PC-9 (cell line): Measurements from ENCODE around the gene SIX4. TPM values are rescaled to one million over a fixed set of nuclear protein-coding genes. Genes with fewer than 3 reads are reported as not detected.

Experiments used
- BruUV-seq: library from RNA; stranded (reverse); fragments of 400-500 nt; replicated peaks from 2 replicates; lab custom pipeline; 2021; lab: Mats Ljungman, UMichigan
- CTCF ChIA-PET: fragments of 300-600 bp; sonication (Branson Sonifier 250); formaldehyde crosslinking; loops from one replicate; lab custom pipeline; 2022; ENCODE audit warnings: antibody characterized with exemption; lab: Charles Lee
- POLR2A ChIA-PET: fragments of 300-600 bp; sonication (Branson Sonifier 250); formaldehyde crosslinking; loops from one replicate; lab custom pipeline; 2022; ENCODE audit warnings: antibody characterized with exemption; ENCODE audit not compliant: unreplicated experiment; lab: Charles Lee
- DNase-seq, 2 experiments: peaks; one replicate each; pipeline versions ENCODE4 v3.0.0 to v3.0.0-alpha.2; 2015 to 2022; ENCODE audit warnings: mixed read lengths in 1 of 2
- H2AFZ ChIP-seq: fragments of 200-600 bp; sonication (generic); 2 replicates; pipeline ENCODE4 v1.8.1; 2017; ENCODE audit warnings: antibody characterized with exemption
- H3F3A ChIP-seq: fragments of 200-600 bp; sonication (generic); 2 replicates; pipeline ENCODE4 v1.8.1; 2017; ENCODE audit warnings: antibody characterized with exemption, mild to moderate bottlenecking, low read depth; ENCODE audit not compliant: insufficient read depth
- H3K27ac ChIP-seq: fragments of 200-600 bp; sonication (generic); 2 replicates; pipeline ENCODE4 v1.6.1; 2016; ENCODE audit warnings: mixed run types
- H3K27me3 ChIP-seq: fragments of 200-600 bp; sonication (generic); 2 replicates; pipeline ENCODE4 v1.6.1; 2016; ENCODE audit warnings: low read depth, mixed run types; ENCODE audit not compliant: insufficient read depth
- H3K36me3 ChIP-seq: fragments of 200-600 bp; sonication (generic); 2 replicates; pipeline ENCODE4 v1.6.1; 2016; ENCODE audit warnings: low read depth, mixed run types
- H3K4me1 ChIP-seq: fragments of 200-600 bp; sonication (generic); replicated peaks from 2 replicates; pipeline ENCODE4 v1.6.1; 2016; ENCODE audit warnings: mixed run types; ENCODE audit not compliant: insufficient read depth
- H3K4me2 ChIP-seq: fragments of 200-600 bp; sonication (generic); 2 replicates; pipeline ENCODE4 v1.6.1; 2017; ENCODE audit warnings: mixed run types
- H3K4me3 ChIP-seq: fragments of 200-600 bp; sonication (generic); 2 replicates; pipeline ENCODE4 v1.6.1; 2016; ENCODE audit warnings: mixed run types
- H3K79me2 ChIP-seq: fragments of 200-600 bp; sonication (generic); 2 replicates; pipeline ENCODE4 v1.6.1; 2017; ENCODE audit warnings: low read depth, mixed run types
- H3K9me2 ChIP-seq: fragments of 200-600 bp; sonication (generic); 2 replicates; pipeline ENCODE4 v1.8.1; 2017; ENCODE audit warnings: mild to moderate bottlenecking; ENCODE audit not compliant: insufficient read depth
- H3K9me3 ChIP-seq: fragments of 200-600 bp; sonication (generic); 2 replicates; pipeline ENCODE4 v1.8.1; 2016; ENCODE audit warnings: low read depth; ENCODE audit not compliant: insufficient read depth
- H4K20me1 ChIP-seq: fragments of 200-600 bp; sonication (generic); 2 replicates; pipeline ENCODE4 v1.8.1; 2017; ENCODE audit not compliant: insufficient read depth
- EZH2 ChIP-seq: fragments of 200-600 bp; sonication (generic); IDR thresholded peaks from 2 replicates; pipeline ENCODE4 v1.8.0; 2017; ENCODE audit warnings: antibody characterized with exemption, low read depth
- intact Hi-C: fragments of 100-400 bp; cut with micrococcal nuclease; formaldehyde crosslinking; loops from one replicate; pipeline ENCODE4 v1.10.0; 2022; ENCODE audit not compliant: unreplicated experiment
- total RNA-seq: library from RNA; stranded (reverse); gene quantifications from 2 replicates; pipeline ENCODE4 v1.2.3, GENCODE V29; 2021
- TF ChIP-seq, protein P1 (sequence below): fragments of 200-600 bp; sonication (generic); conservative IDR thresholded peaks from 2 replicates; pipeline ENCODE4 v1.6.1; 2017; ENCODE audit warnings: mixed run types, antibody characterized with exemption, mild to moderate bottlenecking, moderate library complexity

Gene SIX4
- total RNA-seq, 1 experiment from 2014 or later, result 31.0 TPM

- ChIA-PET CTCF (no interaction called here), POLR2A (interaction anchor here (0.7 kb wide), 1 partner anchor 41 kb away, joined by 5 read pairs; no protein-coding TSS in a partner anchor)
- Histone ChIP-seq H3K4me3 (no peak overlapping the region), H3K4me1 (no peaks in the 10 kb centered on the region), H3K79me2 (no peaks in the 10 kb centered on the region), H3K4me2 (no peak overlapping the region), H4K20me1 (no peaks in the 10 kb centered on the region), H3K9me3 (peaks cover under 1% of the 10 kb centered on the region; the same call in 1 of the 2 replicates), H3F3A (no peaks in the 10 kb centered on the region), H3K36me3 (no peaks in the 10 kb centered on the region), H2AFZ (no peak overlapping the region), H3K27ac (no peak overlapping the region), H3K9me2 (no peaks in the 10 kb centered on the region), H3K27me3 (no peaks in the 10 kb centered on the region)
- no peak for TF ChIP-seq EZH2
- TF ChIP-seq, protein P1, sequence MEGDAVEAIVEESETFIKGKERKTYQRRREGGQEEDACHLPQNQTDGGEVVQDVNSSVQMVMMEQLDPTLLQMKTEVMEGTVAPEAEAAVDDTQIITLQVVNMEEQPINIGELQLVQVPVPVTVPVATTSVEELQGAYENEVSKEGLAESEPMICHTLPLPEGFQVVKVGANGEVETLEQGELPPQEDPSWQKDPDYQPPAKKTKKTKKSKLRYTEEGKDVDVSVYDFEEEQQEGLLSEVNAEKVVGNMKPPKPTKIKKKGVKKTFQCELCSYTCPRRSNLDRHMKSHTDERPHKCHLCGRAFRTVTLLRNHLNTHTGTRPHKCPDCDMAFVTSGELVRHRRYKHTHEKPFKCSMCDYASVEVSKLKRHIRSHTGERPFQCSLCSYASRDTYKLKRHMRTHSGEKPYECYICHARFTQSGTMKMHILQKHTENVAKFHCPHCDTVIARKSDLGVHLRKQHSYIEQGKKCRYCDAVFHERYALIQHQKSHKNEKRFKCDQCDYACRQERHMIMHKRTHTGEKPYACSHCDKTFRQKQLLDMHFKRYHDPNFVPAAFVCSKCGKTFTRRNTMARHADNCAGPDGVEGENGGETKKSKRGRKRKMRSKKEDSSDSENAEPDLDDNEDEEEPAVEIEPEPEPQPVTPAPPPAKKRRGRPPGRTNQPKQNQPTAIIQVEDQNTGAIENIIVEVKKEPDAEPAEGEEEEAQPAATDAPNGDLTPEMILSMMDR, result no peak
- BruUV-seq, result no TSS peak
- DNase-seq, result no peak
- intact Hi-C loops, result no loop called here
Observed at GRCh38 chr14:60695327-60695726, 28.8 kb downstream of the SIX4 start.

DNA sequence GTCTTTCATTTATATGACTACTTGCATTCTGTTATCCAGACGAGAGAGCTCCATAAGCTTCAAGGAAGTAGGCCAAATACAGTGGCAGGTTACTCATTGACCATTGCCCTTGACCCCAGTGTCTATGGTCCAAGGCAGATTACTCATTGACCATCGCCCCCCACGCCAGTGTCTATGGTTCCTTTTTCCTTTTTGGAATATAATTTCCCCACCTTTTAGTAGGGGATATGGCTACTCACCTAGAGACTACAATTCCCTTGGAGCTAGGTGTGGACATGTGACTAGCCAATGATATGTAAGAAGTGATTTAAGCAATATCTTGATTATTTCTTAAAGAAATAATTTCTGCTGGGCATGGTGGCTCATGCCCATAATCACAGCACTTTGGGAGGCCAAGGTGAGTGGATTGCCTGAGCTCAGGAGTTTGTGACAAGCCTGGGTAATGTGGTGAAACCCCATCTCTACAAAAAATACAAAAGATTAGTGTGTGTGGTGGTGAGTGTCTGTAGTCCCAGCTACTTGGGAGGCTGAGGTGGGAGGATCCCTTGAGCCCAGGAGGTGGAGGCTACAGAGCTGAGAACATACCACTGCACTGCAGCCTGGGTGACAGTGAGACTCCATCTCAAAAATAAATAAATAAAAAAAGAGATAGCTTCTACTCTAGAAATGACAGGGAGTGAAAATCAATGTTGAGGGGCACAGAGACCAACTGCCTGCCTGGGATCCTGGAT is 32.6 kb downstream of the SIX4 start:
- CTCF ChIA-PET, result no interaction called here
- no peaks in the 10 kb centered on the region for H3K9me3 ChIP-seq
- TF ChIP-seq, protein P1, result no peak
- TF ChIP-seq EZH2, result no peak
- no peaks in the 10 kb centered on the region for H3K36me3 ChIP-seq
- H3K4me1 ChIP-seq, result peaks cover 10% of the 10 kb centered on the region
- H3K27me3 ChIP-seq, result no peaks in the 10 kb centered on the region
- 0 out of 2 replicates have a peak, but pooled peaks cover 5% of the 10 kb centered on the region for H3F3A ChIP-seq
- POLR2A ChIA-PET, result no interaction called here
- no peaks in the 10 kb centered on the region for H4K20me1 ChIP-seq
- BruUV-seq, result no TSS peak
- no peak overlapping the region for H2AFZ ChIP-seq
- no peaks in the 10 kb centered on the region for H3K9me2 ChIP-seq
- no peaks in the 10 kb centered on the region for H3K79me2 ChIP-seq
- H3K27ac ChIP-seq, result no peak overlapping the region
- no peak for DNase-seq
- H3K4me3 ChIP-seq, result no peak overlapping the region
- H3K4me2 ChIP-seq, result no peak overlapping the region
- intact Hi-C loops, result no loop called here

DNA sequence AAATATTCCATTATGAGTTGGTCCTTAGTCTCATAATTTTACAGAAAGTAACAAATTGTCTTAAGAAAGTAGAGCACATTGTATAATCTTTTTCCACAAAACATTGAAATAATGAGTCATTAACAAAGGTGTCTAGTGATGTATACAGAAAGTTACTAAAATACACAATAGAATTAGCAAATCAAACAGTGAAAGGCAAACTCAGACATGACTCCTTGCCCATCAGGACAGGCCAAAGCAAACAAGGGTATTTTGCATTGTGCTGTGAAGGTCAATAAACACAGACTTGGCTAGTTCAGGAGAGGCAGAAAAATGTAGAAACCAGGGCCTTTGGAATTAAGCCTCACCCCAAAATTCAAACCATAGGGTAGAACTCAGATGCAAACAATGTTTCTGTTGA is 37.3 kb downstream of the SIX4 start:
- intact Hi-C loops, result no loop called here
- H3K4me1 ChIP-seq, result peaks cover 10% of the 10 kb centered on the region
- H3K9me2 ChIP-seq, result no peaks in the 10 kb centered on the region
- DNase-seq, result no peak
- TF ChIP-seq EZH2, result no peak
- TF ChIP-seq, protein P1, result no peak
- no peak overlapping the region for H3K4me2 ChIP-seq
- no peak overlapping the region for H2AFZ ChIP-seq
- POLR2A ChIA-PET, result no interaction called here
- H3F3A ChIP-seq, result 0 out of 2 replicates have a peak, but pooled peaks cover 5% of the 10 kb centered on the region
- H3K27me3 ChIP-seq, result no peaks in the 10 kb centered on the region
- no peaks in the 10 kb centered on the region for H3K9me3 ChIP-seq
- H3K36me3 ChIP-seq, result no peaks in the 10 kb centered on the region
- H3K27ac ChIP-seq, result 0 out of 2 replicates have a peak overlapping the region, but pooled peaks have one; percentile 21
- BruUV-seq, result no TSS peak
- no peaks in the 10 kb centered on the region for H3K79me2 ChIP-seq
- H4K20me1 ChIP-seq, result no peaks in the 10 kb centered on the region
- CTCF ChIA-PET, result no interaction called here
- H3K4me3 ChIP-seq, result no peak overlapping the region
